WI38 (cell line): Measurements from ENCODE around the gene GLIPR1L2.

Source experiments
- H3K4me3 ChIP-seq: 2 replicates; pipeline ENCODE4 v1.5.1; 2011; ENCODE audit warnings: low read depth, mild to moderate bottlenecking, control low read depth, low read length
- CTCF ChIP-seq: IDR thresholded peaks from 2 replicates; pipeline ENCODE4 v1.5.1; 2012; ENCODE audit warnings: low read depth, mild to moderate bottlenecking, control low read depth, low read length

GLIPR1L2 gene

GRCh38 chr12:75361408-75361807, 29.5 kb upstream of the GLIPR1L2 start:
- no peak for TF ChIP-seq CTCF

GRCh38 chr12:75364919-75365318, 26.0 kb upstream of the GLIPR1L2 start:
- no peak for TF ChIP-seq CTCF
- no peak overlapping the region for H3K4me3 ChIP-seq

More at GRCh38 chr12:75361408-75361807, 29.5 kb upstream of the GLIPR1L2 start:
- H3K4me3 ChIP-seq, result no peak overlapping the region

GRCh38 chr12:75366629-75367028, 24.3 kb upstream of the GLIPR1L2 start:
- no peak overlapping the region for H3K4me3 ChIP-seq
- TF ChIP-seq CTCF, result no peak

GRCh38 chr12:75374971-75375370, 15.9 kb upstream of the GLIPR1L2 start:
- no peak overlapping the region for H3K4me3 ChIP-seq
- TF ChIP-seq CTCF, result no peak

- TF ChIP-seq CTCF, result no peak
- H3K4me3 ChIP-seq, result no peak overlapping the region
Observed at GRCh38 chr12:75378354-75378753, 12.5 kb upstream of the GLIPR1L2 start.

GRCh38 chr12:75389061-75389460, 1.8 kb upstream of the GLIPR1L2 start:
- no peak for TF ChIP-seq CTCF
- H3K4me3 ChIP-seq, result no peak overlapping the region

GRCh38 chr12:75389706-75390105, 1.2 kb upstream of the GLIPR1L2 start:
- H3K4me3 ChIP-seq, result no peak overlapping the region
- TF ChIP-seq CTCF, result no peak
